Neural cell (in vitro differentiated cells): ENCODE measurements around the gene SETD5.

Experiments used
- EZH2 ChIP-seq: fragments of 200-600, 300-800 bp; shearing (Covaris generic), sonication (generic); IDR thresholded peaks from 2 replicates; pipeline ENCODE4 v1.6.1; 2014; ENCODE audit warnings: antibody characterized with exemption, low read length, borderline replicate concordance, mild to moderate bottlenecking; ENCODE audit not compliant: insufficient read depth, poor library complexity, severe bottlenecking
- POLR2AphosphoS5 ChIP-seq: IDR thresholded peaks from 2 replicates; pipeline ENCODE4 v1.6.1; 2012
- SMC3 ChIP-seq: fragments of 450-650 bp; conservative IDR thresholded peaks from 2 replicates; pipeline ENCODE4 v1.6.1; 2014; ENCODE audit warnings: antibody characterized with exemption, mild to moderate bottlenecking, moderate library complexity; ENCODE audit not compliant: poor library complexity
- TAF1 ChIP-seq: IDR thresholded peaks from 2 replicates; pipeline ENCODE4 v1.6.1; 2012; ENCODE audit warnings: low read depth
- TF ChIP-seq, protein P1 (sequence below): fragments of 450-650 bp; IDR thresholded peaks from 2 replicates; pipeline ENCODE4 v1.5.1; 2014; ENCODE audit warnings: antibody characterized with exemption, mild to moderate bottlenecking, moderate library complexity; ENCODE audit not compliant: poor library complexity, severe bottlenecking
- TF ChIP-seq, protein P2 (sequence below): IDR thresholded peaks from 2 replicates; pipeline ENCODE4 v1.6.1; 2012; ENCODE audit warnings: borderline replicate concordance

DNA sequence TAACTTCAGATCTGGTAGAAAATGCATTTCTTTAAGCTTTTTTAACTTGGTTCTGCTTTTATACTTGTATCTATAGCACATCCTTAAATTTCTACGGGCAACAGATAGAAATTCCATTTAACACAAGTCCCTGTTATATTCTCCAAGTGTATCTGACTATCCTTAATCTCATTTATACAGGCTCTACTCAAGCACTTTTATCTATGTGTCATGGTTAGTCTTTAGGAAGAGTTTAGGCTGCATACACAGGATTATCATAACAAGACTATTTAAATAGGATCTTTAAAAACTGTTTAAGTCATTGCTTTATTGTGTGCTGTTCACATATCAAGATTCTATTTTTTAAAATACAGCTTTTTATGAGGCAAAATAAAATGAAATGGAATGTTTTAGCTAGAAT, 52.7 kb downstream of the SETD5 start:
- TF ChIP-seq SMC3: no peak
- no peak for TF ChIP-seq POLR2AphosphoS5
- TF ChIP-seq, protein P1, sequence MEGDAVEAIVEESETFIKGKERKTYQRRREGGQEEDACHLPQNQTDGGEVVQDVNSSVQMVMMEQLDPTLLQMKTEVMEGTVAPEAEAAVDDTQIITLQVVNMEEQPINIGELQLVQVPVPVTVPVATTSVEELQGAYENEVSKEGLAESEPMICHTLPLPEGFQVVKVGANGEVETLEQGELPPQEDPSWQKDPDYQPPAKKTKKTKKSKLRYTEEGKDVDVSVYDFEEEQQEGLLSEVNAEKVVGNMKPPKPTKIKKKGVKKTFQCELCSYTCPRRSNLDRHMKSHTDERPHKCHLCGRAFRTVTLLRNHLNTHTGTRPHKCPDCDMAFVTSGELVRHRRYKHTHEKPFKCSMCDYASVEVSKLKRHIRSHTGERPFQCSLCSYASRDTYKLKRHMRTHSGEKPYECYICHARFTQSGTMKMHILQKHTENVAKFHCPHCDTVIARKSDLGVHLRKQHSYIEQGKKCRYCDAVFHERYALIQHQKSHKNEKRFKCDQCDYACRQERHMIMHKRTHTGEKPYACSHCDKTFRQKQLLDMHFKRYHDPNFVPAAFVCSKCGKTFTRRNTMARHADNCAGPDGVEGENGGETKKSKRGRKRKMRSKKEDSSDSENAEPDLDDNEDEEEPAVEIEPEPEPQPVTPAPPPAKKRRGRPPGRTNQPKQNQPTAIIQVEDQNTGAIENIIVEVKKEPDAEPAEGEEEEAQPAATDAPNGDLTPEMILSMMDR: no peak
- TF ChIP-seq EZH2: no peak
- TF ChIP-seq TAF1: no peak
- TF ChIP-seq, protein P2, sequence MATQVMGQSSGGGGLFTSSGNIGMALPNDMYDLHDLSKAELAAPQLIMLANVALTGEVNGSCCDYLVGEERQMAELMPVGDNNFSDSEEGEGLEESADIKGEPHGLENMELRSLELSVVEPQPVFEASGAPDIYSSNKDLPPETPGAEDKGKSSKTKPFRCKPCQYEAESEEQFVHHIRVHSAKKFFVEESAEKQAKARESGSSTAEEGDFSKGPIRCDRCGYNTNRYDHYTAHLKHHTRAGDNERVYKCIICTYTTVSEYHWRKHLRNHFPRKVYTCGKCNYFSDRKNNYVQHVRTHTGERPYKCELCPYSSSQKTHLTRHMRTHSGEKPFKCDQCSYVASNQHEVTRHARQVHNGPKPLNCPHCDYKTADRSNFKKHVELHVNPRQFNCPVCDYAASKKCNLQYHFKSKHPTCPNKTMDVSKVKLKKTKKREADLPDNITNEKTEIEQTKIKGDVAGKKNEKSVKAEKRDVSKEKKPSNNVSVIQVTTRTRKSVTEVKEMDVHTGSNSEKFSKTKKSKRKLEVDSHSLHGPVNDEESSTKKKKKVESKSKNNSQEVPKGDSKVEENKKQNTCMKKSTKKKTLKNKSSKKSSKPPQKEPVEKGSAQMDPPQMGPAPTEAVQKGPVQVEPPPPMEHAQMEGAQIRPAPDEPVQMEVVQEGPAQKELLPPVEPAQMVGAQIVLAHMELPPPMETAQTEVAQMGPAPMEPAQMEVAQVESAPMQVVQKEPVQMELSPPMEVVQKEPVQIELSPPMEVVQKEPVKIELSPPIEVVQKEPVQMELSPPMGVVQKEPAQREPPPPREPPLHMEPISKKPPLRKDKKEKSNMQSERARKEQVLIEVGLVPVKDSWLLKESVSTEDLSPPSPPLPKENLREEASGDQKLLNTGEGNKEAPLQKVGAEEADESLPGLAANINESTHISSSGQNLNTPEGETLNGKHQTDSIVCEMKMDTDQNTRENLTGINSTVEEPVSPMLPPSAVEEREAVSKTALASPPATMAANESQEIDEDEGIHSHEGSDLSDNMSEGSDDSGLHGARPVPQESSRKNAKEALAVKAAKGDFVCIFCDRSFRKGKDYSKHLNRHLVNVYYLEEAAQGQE: no peak
